Adrenal gland (tissue), 12 donors: Measurements from ENCODE around the gene NENF. TPM values are rescaled to one million over a fixed set of nuclear protein-coding genes. Genes with fewer than 3 reads are reported as not detected.
"Not testable (repeated sequence)": the region's sequence is repeated elsewhere in the genome, so short reads cannot be mapped to it uniquely, and the experiment has no call there.

ENCODE experiments used
- DNase-seq, 7 donors: peaks; one replicate each; pipeline ENCODE4 v3.0.0-alpha.2; 2019 to 2020
- H3K27ac ChIP-seq, 5 donors: fragments of 200-600 bp; sonication (generic) in 4 of 5; 1 replicate in 3 of 5; 2 replicates in 2 of 5; pipeline versions ENCODE4 v1.5.1 to v1.8.0; 2016 to 2020; ENCODE audit warnings: mild to moderate bottlenecking in 1 of 5
- H3K27me3 ChIP-seq: fragments of 200-600 bp; 2 replicates; pipeline ENCODE4 v1.8.0; 2021
- H3K36me3 ChIP-seq, 2 donors: fragments of 200-600 bp; replicated peaks in 1 of 2; 1 replicate in 1 of 2; 2 replicates in 1 of 2; pipeline versions ENCODE4 v1.5.1 to v1.8.0; 2018 to 2022
- H3K4me1 ChIP-seq, 2 donors: fragments of 200-600 bp; replicated peaks in 1 of 2; 1 replicate in 1 of 2; 2 replicates in 1 of 2; pipeline versions ENCODE4 v1.5.1 to v1.8.0; 2018 to 2021
- H3K4me3 ChIP-seq, 4 donors: fragments of 200-600 bp; sonication (generic) in 3 of 4; one replicate each; pipeline ENCODE4 v1.5.1; 2016 to 2018
- H3K9me3 ChIP-seq, 3 donors: fragments of 200-600 bp; sonication (generic) in 1 of 3; replicated peaks in 1 of 3; 1 replicate in 2 of 3; 2 replicates in 1 of 3; pipeline versions ENCODE4 v1.5.1 to v1.8.0; 2016 to 2021
- CTCF ChIP-seq, 6 experiments: fragments of 450-650 bp in 4 of 6; fragments of 200-600 bp in 2 of 6; sonication (generic) in 1 of 6; IDR thresholded peaks; 1 replicate in 5 of 6; 2 replicates in 1 of 6; pipeline versions ENCODE4 v1.5.1 to v1.8.0; 2016 to 2021; ENCODE audit warnings: antibody characterized with exemption in 6 of 6, mild to moderate bottlenecking in 2 of 6, moderate library complexity in 1 of 6
- POLR2A ChIP-seq, 2 donors: fragments of 450-650 bp; IDR thresholded peaks; one replicate each; pipeline ENCODE4 v1.6.1; 2017; ENCODE audit warnings: antibody characterized with exemption in 2 of 2, mild to moderate bottlenecking in 2 of 2, moderate library complexity in 1 of 2
- WGBS, 4 donors: extraction: QIAGEN DNeasy Blood & Tissue Kit in 2 of 4; methylation state at CpG; one replicate each; pipeline versions ENCODE4 v1.1.5 to v1.1.7; 2013 to 2017; 5-methylcytosine and 5-hydroxymethylcytosine counted together
- intact Hi-C, 2 donors: fragments of 100-400 bp; cut with DNase I; formaldehyde crosslinking; loops; one replicate each; pipeline versions ENCODE4 v1.14.1 to v1.15.0; 2022 to 2023
- polyA plus RNA-seq, 3 donors: library from polyadenylated mRNA; stranded (reverse); fragments of 200-250 nt in 2 of 3; fragments of 350-450 nt in 1 of 3; fragmentation: Illumina TruSeq in 1 of 3; extraction: RNeasy Lipid Tissue Mini Kit (QIAGEN cat#74804) in 1 of 3; gene quantifications; one replicate each; pipeline ENCODE4 v1.2.3, GENCODE V29; 2013 to 2014
- total RNA-seq, 9 donors: library from RNA; depleted of rRNA in 4 of 9; stranded (reverse); fragments of >200 nt in 4 of 9; fragments of 120-200 nt in 1 of 9; fragmentation: NEBNext Ultra II Directional in 1 of 9; extraction: Animal tissue kit (Norgen Biotek cat#: 25700) in 1 of 9; gene quantifications; one replicate each; pipeline versions ENCODE4 v1.1.0 to v1.2.4, GENCODE V29; 2013 to 2023
- donor health status: healthy with polysubstance abuse.
- donor health status: Bipolar disorder and iron deficiency.
- donor health status: DM: yes; HTN: yes; CAD: no.
- donor health status: DM: no; HTN: no; CAD: no.
- donor health status: DM: no; HTN: no; CAD: no.
- donor health status: DM: yes; HTN: yes; CAD: no.

The NENF gene
- total and polyA plus RNA-seq, 12 donors: 42.6 to 226 (median 82.2) TPM

DNA sequence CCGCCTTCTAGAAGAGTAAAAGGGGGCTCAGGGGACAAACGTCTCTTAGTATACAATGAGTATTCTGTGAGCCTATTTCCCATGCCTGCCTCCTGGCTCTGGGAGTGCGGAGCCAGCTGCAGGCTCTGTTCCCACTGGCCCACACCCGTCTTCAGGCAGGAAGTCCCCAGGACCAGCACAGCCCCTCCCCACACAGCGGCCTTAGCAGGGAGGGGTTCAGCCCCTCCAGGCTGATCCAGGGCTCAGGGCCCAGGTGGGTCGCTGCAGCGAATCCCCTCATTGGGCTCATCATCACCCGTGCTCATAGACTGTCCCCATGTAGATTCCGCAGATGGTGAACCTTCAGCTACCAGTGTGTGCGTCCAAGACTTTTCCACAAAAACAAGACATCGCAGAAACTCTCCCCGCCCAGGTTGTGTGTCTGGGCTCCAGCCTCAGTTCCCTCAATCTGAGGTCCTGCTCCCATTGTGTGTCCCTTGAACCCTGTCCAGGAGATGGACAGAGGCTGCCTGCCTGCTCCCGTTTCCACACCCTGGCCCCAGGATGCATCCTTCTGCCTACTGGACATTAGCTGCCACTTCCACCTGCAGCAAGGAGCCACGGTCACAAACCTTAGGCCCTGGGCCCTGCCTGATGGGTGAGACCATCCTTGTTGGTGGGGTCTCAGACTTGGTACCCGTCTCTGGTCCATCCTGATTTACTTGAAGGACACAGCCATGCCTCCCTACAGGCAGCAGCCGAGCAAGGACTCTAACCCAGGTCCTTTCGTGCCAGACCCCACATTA lies 39.4 kb downstream of the NENF start:
- no peak for DNase-seq
- Histone ChIP-seq H3K4me1 (peaks cover 0 to 4% of the 10 kb centered on the region in 2 donors), H3K4me3 (no peak overlapping the region), H3K27ac (no peak overlapping the region), H3K9me3 (no peaks in the 10 kb centered on the region), H3K36me3 (no peaks in the 10 kb centered on the region), H3K27me3 (no peaks in the 10 kb centered on the region)
- WGBS, 4 donors: 87 to 92% (median 92%) methylated on average over 7 to 17 of the region's 17 CpGs
- TF ChIP-seq POLR2A (IDR thresholded peaks at IDR 0.05) (no peak), CTCF (IDR thresholded peaks at IDR 0.05) (no peak)
- intact Hi-C loops: loop anchor here (5.0 to 10.0 kb wide), 2 partner anchors 160 to 313 kb away; no protein-coding TSS in a partner anchor

DNA sequence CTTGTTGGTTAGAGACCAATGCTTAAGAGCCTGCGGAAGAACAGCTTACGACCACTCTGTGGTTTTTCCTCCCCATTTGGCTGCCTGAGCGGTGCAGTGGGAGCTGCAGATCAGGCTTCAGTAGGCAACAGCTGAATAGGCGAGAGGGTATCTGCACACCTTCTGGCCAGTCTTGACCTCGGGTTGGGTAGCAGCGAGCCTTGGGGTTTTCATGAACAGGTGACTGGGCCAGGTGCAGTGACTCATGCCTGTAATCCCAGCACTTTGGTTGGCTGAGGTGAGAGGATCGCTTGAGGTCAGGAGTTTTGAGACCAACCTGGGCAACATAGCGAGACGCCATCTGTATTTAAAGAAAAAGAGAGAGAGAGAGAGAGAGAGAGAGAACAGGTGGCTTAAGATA lies 41.0 kb downstream of the NENF start:
- no peaks in the 10 kb centered on the region for H3K9me3 ChIP-seq
- 88 to 94% (median 93%) methylated on average over 8 to 9 of the region's 9 CpGs for WGBS, 4 donors
- intact Hi-C loops: loop anchor here (5.0 to 10.0 kb wide), 2 partner anchors 159 to 311 kb away; no protein-coding TSS in a partner anchor
- TF ChIP-seq POLR2A (IDR thresholded peaks at IDR 0.05): no peak
- no peak for TF ChIP-seq CTCF (IDR thresholded peaks at IDR 0.05)
- peaks cover 0 to 7% of the 10 kb centered on the region in 2 donors for H3K4me1 ChIP-seq
- H3K27me3 ChIP-seq: peaks cover 6% of the 10 kb centered on the region
- H3K27ac ChIP-seq: no peak overlapping the region
- no peak overlapping the region for H3K4me3 ChIP-seq
- no peak for DNase-seq
- no peaks in the 10 kb centered on the region for H3K36me3 ChIP-seq

GRCh38 chr1:212475151-212475550 lies 42.4 kb downstream of the NENF start:
- peaks cover 0 to 3% of the 10 kb centered on the region in 2 donors for H3K4me1 ChIP-seq
- H3K27me3 ChIP-seq: peaks cover 6% of the 10 kb centered on the region
- 77 to 84% (median 82%) methylated on average over 4 of the region's 4 CpGs for WGBS, 4 donors
- intact Hi-C loops: loop anchor here in 1 of 2 donors (5.0 to 10.0 kb wide), 3 partner anchors 77 to 310 kb away; no protein-coding TSS in a partner anchor
- H3K36me3 ChIP-seq: no peaks in the 10 kb centered on the region
- H3K4me3 ChIP-seq: no peak overlapping the region
- TF ChIP-seq POLR2A (IDR thresholded peaks at IDR 0.05) (no peak), CTCF (IDR thresholded peaks at IDR 0.05) (no peak)
- H3K9me3 ChIP-seq: no peaks in the 10 kb centered on the region
- no peak overlapping the region for H3K27ac ChIP-seq
- DNase-seq: no peak

- H3K4me1 ChIP-seq, H3K9me3 ChIP-seq, H3K27me3 ChIP-seq, DNase-seq, H3K36me3 ChIP-seq, H3K27ac ChIP-seq, H3K4me3 ChIP-seq: not testable (repeated sequence)
- intact Hi-C loops: loop anchor here in 1 of 2 donors (5.0 to 10.0 kb wide), 3 partner anchors 76 to 309 kb away; no protein-coding TSS in a partner anchor
- 75 to 86% (median 81%) methylated on average over 3 of the region's 3 CpGs for WGBS, 4 donors
These were observed 43.1 kb downstream of the NENF start for GRCh38 chr1:212475831-212476230.
